NCI-H510A treated with DMSO at 0.1 percent for 48 hours (cell line): ENCODE measurements around the gene SSUH2.
A peak's percentile ranks its signal among the peaks of the same experiment; 100 is the strongest.
"Not testable (repeated sequence)": the region's sequence is repeated elsewhere in the genome, so short reads cannot be mapped to it uniquely, and the experiment has no call there.

Experiments
- DNase-seq: peaks from one replicate; lab custom pipeline; 2025; lab: John Stamatoyannopoulos, UW

SSUH2 gene, protein sequence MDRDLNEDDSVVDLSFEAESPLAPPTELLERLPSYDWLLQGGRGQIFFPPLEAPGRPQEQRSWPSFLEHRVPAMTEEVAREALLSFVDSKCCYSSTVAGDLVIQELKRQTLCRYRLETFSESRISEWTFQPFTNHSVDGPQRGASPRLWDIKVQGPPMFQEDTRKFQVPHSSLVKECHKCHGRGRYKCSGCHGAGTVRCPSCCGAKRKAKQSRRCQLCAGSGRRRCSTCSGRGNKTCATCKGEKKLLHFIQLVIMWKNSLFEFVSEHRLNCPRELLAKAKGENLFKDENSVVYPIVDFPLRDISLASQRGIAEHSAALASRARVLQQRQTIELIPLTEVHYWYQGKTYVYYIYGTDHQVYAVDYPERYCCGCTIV

DNA sequence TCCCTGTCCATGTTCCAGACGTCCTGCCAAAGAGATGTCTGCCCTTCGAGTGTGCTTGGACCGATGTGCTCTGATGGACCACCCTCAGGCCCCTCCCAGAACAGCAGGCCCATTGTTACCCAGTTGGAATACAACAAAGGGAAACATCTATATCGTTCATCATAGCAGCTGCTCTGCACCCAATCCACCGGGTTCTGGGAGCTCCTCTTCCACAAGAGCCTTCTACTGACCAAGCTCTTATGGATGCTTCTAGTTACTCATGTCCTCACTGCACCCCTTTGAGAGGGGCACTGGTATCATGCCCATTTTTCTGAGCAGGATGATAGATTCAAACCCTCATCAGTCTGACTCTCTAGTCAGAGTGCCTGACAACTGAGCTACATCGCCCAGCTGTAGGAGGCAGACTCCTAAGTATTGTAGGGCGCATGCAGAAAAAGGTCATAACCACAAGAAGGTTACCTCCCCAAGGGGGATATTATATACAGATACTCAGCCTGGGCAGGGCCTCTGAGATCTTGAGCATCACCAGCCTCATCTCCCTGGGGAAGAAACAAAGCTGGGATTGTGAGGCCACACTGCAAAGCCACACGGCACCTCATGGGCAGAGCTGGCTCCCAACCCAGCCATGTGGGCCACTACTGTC is at the start of gene SSUH2:
Gene SSUH2 (minus strand): TSS at position 51 of the 643 bp plus-strand sequence. CDS start 40 bp downstream, at position 11.
- no peak for DNase-seq

DNA sequence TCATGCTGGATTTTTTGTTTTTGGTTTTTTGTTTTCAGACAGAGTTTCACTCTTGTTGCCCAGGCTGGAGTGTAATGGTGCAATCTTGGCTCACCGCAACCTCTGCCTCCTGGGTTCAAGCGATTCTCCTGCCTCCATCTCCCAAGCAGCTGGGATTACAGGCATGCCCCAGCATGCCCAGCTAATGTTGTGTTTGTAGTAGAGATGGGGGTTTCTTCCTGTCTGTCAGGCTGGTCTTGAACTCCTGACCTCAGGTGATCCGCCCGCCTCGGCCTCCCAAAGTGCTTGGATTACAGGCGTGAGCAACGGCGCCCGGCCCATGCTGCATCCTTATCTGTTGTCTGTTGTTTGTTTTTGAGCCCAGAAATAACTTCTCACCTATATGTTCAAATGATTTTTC is 46.7 kb upstream of the SSUH2 start:
- not testable (repeated sequence) for DNase-seq

DNA sequence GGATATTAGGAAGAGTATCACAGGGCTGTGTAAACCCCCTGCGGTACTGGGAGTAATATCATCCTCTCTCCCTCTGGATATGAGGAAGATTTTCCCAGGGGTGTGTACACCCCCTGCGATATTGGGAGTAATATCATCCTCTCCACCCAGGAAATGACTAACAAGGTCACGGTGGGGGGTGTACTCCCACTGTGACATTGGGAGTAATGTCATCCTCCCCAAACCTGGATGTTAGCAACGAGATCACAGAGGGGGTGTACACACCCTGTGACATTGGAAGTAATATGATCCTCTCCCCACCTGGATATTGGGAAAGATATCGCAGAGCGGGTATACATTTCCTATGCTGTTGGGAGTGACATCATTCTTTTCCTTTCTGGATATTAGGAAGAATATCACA is 40.4 kb upstream of the SSUH2 start:
- DNase-seq: not testable (repeated sequence)

DNA sequence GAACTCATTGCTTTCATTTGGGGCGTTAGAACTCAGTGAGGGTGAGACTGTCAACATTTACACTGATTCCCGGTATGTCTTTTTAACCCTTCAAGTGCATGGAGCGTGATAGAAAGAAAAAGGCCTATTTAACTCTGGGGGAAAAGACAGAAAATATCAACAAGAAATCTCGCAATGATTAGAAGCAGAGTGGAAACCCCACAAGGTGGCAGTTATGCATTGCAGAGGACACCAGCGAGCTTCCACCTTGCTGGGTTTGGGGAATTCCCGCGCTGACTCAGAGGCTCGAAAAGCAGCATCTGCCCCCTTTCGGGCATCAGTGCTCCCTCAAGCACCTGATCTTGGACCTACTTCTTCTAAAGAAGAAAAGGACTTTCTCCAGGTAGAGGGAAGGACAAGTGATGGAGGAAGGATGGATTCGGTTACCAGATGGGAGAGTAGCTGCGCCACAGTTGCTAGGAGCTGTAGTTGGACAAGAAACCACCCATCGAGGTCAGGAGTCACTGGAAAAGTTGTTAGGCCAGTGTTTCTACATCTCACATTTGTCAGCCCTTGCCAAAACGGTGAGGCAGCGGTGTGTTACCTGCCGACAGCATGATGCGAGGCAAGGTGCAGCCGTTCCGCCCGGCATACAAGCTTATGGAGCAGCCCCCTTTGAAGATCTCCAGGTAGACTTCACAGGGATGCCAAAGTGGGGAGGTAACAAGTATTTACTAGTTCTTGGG is 38.4 kb upstream of the SSUH2 start:
- not testable (repeated sequence) for DNase-seq

DNA sequence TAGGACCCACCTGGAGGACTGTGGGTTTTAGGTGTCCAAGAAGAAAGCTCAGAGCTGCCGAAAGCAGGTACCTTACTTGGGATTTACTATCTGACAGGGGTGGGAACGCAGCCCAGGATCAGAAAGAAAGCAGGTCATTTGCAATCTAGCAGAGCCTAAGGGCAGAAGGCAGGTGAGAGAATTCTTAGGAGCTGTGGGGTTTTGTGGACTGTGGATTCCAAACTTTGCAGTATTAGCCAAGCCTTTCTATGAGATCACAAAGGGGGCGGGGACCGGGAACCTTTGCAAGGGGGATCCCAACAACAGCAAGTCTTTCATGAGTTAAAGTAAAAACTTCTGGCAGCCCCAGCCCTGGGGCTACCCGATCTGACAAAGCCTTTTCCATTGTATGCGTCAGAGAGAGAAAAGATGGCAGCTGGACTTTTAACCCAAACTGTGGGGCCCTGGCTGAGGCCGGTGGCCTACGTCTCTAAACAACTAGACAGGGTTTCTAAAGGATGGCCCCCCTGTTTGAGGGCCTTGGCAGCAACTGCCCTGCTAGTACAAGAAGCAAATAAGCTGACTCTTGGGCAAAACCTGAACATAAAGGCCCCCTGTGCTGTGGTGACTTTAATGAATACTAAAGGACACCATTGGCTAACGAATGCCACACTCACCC is 37.4 kb upstream of the SSUH2 start:
- DNase-seq: not testable (repeated sequence)

DNA sequence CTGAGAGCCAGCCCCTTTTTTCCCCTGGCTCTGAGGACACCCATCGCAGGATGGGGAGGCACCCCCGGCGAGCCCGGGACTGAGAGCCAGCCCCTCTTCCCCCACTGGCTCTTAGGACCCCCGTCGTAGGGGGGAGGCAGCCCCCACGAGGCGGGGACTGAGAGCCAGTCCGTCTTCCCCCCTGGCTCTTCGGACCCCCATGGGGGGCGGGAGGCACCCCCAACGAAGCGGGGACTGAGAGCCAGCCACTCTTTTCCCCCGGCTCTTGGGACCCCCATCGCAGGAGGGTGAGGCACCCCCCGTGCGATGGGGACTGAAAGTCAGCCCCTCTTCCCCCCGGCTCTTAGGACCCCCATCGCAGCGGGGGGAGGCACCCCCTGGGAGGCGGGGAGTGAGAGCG is 36.8 kb upstream of the SSUH2 start:
- DNase-seq: no peak

DNA sequence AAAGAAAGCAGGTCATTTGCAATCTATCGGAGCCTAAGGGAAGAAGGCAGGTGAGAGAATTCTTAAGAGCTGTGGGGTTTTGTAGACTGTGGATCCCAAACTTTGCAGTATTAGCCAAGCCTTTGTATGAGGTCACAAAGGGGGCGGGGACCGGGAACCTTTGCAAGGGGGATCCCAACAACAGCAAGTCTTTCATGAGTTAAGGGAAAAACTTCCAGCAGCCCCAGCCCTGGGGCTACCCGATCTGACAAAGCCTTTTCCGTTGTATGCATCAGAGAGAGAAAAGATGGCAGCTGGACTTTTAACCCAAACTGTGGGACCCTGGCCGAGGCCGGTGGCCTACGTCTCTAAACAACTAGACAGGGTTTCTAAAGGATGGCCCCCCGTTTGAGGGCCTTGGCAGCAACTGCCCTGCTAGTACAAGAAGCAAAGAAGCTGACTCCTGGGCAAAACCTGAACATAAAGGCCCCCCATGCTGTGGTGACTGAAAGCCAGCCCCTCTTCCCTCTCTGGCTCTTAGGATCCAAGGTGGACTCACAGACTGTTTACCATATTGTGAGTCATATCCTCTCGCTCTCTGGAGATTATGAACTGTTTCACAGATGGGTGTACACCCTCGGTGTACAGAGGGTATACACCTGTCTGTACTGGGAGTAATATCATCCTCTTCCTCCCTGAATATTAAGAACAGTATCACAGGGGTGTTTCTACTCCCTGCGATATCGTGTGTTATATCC is 35.4 kb upstream of the SSUH2 start:
- DNase-seq: not testable (repeated sequence)

DNA sequence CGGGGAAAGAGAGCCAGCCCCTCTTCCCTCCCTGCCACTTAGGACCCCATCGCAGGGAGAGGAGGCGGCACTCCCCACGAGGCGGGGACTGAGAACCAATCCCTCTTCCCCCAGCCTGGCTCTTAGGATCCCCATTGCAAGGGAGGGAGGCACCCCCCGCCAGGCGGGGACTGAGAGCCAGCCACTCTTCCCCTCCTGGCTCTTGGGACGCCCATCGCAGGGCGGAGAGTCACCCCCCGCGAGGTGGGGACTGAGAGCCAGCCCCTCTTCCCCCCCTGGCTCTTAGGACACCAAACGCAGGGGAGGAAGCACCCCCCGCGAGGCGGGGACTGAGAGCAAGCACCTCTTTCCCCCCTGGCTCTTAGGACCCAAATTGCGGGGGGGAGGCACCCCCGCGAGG is 34.2 kb upstream of the SSUH2 start:
- no peak for DNase-seq

DNA sequence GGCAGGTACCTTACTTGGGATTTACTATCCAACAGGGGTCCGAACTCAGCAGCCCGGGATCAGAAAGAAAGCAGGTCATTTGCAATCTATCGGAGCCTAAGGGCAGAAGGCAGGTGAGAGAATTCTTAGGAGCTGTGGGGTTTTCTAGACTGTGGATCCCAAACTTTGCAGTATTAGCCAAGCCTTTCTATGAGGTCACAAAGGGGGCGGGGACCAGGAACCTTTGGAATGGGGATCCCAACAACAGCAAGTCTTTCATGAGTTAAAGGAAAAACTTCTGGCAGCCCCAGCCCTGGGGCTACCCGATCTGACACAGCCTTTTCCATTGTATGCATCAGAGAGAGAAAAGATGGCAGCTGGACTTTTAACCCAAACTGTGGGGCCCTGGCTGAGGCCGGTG is 32.7 kb upstream of the SSUH2 start:
- DNase-seq: not testable (repeated sequence)

DNA sequence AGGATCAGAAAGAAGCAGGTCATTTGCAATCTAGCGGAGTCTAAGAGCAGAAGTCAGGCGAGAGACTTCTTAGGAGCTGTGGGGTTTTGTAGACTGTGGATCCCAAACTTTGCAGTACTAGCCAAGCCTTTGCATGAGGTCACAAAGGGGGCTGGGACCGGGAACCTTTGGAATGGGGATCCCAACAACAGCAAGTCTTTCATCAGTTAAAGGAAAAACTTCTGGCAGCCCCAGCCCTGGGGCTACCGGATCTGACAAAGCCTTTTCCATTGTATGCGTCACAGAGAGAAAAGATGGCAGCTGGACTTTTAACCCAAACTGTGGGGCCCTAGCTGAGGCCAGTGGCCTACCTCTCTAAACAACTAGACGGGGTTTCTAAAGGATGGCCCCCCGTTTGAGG is 31.0 kb upstream of the SSUH2 start:
- DNase-seq: not testable (repeated sequence)

DNA sequence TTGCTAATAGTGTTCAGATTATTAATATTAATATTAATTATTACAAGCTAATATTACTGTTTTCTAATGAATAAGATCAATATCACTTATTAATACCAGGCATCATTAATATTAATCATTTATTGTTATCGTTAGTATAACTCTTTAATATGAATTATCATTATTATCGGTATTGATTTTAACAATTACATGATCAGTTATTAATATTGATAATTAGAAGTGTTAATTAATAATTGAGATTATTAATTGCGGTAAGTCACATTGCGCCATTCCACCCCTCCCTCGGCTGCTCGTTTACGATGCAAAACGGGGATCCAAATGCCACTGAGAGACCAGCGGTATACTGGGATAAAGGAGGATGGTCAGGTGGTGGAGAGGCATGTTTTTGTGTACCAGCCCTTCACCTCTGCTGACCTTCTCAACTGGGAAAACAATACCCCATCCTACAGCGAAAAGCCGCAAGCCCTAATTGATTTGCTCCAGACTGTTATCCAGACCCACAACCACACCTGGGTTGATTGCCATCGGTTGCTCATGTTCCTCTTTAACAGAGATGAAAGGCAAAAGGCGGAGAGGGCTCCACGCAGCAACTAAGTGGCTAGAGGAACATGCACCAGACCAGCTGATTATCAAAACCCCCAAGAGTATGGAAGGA is 28.6 kb upstream of the SSUH2 start:
- DNase-seq: no peak

DNA sequence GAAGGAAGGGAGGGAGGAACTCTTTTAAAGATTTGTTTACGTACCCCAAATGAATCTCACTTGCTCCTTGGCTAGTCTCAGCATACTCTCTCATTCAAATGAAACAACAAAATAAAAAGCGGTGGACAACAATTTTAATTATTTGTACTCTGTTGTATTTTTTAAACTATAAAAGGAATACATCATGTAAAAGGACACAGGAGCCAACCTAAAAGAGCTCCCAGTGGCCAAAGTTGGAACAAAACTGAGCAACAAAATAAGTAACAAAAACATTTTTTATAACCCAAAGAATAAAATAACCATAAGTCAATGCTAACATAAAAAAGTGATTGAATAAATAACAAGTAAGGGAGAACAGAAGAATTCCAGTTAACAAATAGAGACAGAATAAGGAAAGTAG is 24.4 kb upstream of the SSUH2 start:
- DNase-seq: no peak

DNA sequence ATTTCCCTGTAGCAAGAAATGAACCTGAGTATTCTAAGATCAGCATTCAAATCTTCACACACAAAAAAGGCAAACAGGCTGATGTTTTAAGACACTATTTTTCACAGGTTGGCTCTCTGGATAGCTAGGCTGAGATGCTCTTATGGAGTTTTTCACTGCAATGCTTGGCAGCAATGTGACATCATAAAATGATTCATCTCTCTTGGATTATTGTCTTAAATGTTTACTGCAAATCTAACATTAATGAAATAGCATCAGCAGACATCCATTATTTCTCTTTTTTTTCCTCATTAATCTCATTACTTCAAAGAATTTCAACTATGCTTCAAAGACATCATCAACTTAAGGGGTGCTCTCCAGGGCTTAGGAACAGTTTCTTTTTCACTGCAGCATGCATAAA is 23.6 kb upstream of the SSUH2 start:
- no peak for DNase-seq

DNA sequence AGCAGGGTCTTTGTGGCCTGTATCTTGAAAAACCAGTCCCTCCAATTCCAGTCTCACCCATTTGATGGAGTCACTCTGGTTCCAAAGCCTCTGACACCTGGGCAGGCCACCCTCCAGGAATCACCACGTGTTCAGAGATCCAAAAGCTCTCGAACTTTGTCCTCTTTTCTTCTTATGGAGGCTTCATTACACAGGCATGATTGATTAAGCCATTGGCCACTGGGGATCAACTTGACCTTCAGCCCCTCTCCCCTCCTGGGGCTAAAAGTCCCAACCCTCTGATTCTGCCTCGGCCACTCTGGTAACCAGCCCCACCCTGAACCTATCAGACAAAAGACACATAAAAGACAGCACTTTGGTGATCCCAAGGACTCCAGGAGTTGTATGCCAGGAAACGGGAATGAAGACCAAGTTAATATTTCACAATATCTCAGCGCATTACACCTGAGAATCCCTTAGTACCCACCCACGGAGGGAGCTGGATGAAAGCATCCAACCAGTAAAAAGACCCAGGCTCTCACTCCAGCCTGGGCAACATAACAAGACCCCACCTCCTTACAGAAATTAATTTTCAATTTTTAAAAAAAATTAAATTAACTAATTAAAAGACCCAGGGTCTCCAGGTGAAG is 23.0 kb upstream of the SSUH2 start:
- no peak for DNase-seq

DNA sequence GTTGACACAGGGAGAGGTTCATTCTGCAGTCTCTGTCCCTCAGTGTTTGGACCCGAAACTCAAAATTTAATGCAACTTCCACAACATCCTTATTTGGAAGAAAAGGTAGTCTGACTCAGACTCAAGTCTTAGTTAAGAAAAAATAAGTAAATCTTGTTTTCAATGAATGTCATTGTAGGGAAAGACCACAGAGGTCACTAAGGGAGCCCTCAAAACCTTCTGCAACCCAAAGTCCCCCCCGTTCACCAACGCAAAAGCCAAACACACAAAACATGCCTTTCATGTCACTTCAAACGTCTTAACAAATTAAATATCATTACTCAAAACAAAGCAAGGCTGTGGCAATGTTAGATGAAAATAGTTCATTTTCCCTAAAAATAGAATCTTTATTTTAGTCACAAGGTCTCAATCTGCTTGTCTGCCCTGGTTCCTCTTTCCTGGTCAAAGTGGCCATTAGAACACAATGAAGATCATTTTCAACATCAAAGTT is 20.9 kb upstream of the SSUH2 start:
- DNase-seq: no peak

DNA sequence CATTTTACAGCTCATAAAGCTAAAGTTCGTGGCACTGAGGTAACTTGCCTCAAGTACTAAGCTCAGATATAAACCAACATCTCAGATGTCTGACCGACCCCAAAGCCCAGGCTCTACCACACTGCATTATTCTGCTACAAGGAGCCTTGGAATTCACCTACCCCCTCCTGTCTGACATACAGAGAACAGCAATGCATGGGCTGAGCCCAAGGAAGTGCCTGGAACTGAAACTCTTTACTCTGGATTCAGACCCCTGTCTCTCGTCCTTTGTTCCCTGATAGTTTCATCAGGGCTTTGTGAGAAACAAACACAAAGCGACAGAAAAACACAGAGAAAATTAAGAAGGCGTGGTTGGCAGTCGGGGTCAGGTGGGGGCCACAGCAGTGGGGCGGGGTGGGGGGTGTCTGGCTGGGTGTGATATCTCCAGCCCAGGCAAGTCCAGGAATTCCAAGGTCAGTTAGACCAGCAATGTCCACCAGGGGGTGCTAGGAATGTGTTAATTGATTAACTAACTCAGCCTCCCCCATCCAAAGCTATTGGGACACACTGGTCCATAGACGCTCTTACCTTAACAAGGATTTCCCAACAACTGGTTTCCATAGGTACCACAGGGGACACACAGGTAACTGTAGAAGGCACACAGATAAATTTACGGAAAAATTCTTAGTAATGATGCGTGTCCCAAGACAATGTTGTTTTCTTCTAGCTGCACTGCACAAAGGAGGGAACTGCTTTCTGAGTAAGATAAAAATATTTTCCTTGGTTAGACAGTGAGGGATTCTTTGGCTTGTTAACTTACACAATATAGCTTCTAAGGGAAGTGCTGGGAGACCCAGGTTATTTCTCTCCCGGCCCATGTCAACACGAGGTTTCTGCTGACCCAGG is 18.8 kb upstream of the SSUH2 start:
- DNase-seq: peak; percentile 50

DNA sequence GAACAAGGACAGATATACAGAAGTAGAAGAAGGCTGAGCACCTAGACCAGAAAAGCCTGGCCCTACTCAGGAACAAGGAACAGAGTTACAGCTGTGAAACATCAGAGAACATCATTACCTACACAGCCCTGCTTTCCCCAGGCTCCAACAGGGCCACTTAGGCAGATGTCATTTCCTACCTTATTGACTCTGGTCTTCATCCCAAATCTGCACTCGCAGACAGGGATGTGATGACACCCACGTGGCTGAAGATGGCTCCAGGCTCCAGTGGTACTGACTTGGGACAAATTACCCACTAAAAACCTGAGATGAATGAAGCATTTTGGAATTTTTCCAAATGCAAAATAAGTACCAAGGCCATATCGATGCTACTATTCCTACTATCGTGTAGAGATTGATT is 18.0 kb upstream of the SSUH2 start:
- no peak for DNase-seq

DNA sequence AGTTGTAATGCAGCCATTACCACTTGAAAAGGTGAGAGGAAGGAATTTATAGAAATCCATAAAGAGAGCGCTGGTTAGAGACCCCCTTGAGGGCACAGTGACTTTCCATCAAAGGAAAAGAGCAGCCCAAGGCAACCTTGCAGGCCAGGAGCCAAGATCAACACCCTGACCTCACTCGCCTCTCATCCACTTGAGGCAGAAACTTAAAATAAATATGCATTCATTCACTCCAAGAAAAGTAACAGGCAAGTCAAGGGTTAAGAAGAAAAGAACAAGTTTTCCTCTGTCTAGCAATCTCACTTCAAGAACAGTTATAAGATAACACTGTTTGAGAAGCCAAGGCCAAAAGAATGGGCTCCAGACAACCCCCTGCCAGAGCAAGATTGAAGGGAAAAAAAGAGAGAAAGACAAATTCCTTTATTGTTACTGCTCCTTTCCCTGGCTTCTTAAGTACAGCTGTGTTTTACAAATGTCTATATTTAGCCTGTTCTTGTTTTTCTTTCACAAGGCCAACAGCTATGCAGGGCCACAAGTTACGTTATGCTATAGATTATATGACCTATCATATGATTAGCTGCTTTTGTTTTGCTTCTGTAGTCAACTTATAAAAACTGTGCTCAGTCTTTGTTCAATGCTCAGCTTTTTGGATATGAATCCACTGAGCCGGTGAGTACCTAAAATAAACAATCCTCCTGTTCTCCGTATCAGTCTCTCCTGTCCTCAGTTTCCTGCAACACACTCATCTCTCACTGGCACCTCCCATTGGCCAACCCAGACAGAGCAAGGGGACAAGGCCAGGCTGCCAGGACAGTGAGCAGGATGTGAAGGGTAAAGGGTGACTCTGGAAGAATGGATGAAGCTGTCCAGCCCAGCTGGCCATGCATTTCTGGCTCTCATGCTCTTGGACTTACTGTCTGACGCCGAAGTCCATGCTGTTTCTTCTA is 15.8 kb upstream of the SSUH2 start:
- no peak for DNase-seq
